Measurements from ENCODE around the gene GRK4. TPM values are rescaled to one million over a fixed set of nuclear protein-coding genes. Genes with fewer than 3 reads are reported as not detected.

GRK4 gene
- total RNA-seq, 2 donors from 2014 or later = 1.7 to 3.6 TPM

GRCh38 chr4:3026540-3026939 lies 63.2 kb downstream of the GRK4 start:
- no peaks in the 10 kb centered on the region for H3K36me3 Mint-ChIP-seq (ENCODE audit: low read depth)
- H3K27me3 Mint-ChIP-seq = peaks cover 13% of the 10 kb centered on the region
- no peak overlapping the region for H3K27ac Mint-ChIP-seq
- H3K4me1 Mint-ChIP-seq = peaks cover 6% of the 10 kb centered on the region
- no peak for ATAC-seq
- H3K4me3 Mint-ChIP-seq = no peak overlapping the region
- H3K9me3 ChIP-seq (ENCODE audit: control insufficient read depth, low read length, poor library complexity, severe bottlenecking) = no peaks in the 10 kb centered on the region
- no peak for DNase-seq

GRCh38 chr4:3029464-3029863 lies 66.1 kb downstream of the GRK4 start:
- no peaks in the 10 kb centered on the region for H3K9me3 ChIP-seq (ENCODE audit: control insufficient read depth, low read length, poor library complexity, severe bottlenecking)
- Mint-ChIP-seq H3K4me3 (no peak overlapping the region), H3K27me3 (no peaks in the 10 kb centered on the region), H3K36me3 (ENCODE audit: low read depth) (no peaks in the 10 kb centered on the region), H3K4me1 (peaks cover 4% of the 10 kb centered on the region), H3K27ac (no peak overlapping the region)
- no peak for ATAC-seq
- DNase-seq = no peak

GRCh38 chr4:3030566-3031356 lies 67.4 kb downstream of the GRK4 start:
- no peak for DNase-seq
- Mint-ChIP-seq H3K36me3 (ENCODE audit: low read depth) (no peaks in the 10 kb centered on the region), H3K27me3 (no peaks in the 10 kb centered on the region), H3K4me3 (peak overlapping the region; percentile 61), H3K27ac (no peak overlapping the region), H3K4me1 (peaks cover 4% of the 10 kb centered on the region)
- no peaks in the 10 kb centered on the region for H3K9me3 ChIP-seq (ENCODE audit: control insufficient read depth, low read length, poor library complexity, severe bottlenecking)
- ATAC-seq = no peak

GRCh38 chr4:3031357-3032082 lies 68.1 kb downstream of the GRK4 start:
- DNase-seq = no peak
- H3K36me3 Mint-ChIP-seq (ENCODE audit: low read depth) = no peaks in the 10 kb centered on the region
- H3K4me3 Mint-ChIP-seq = no peak overlapping the region
- no peak for ATAC-seq
- H3K27ac Mint-ChIP-seq = peak overlapping the region; percentile 21
- no peaks in the 10 kb centered on the region for H3K9me3 ChIP-seq (ENCODE audit: control insufficient read depth, low read length, poor library complexity, severe bottlenecking)
- peaks cover 4% of the 10 kb centered on the region for H3K4me1 Mint-ChIP-seq
- no peaks in the 10 kb centered on the region for H3K27me3 Mint-ChIP-seq

- Mint-ChIP-seq H3K27ac (no peak overlapping the region), H3K36me3 (ENCODE audit: low read depth) (no peaks in the 10 kb centered on the region), H3K4me3 (no peak overlapping the region), H3K4me1 (peaks cover 17% of the 10 kb centered on the region), H3K27me3 (peaks cover 7% of the 10 kb centered on the region)
- no peak for ATAC-seq
- H3K9me3 ChIP-seq (ENCODE audit: control insufficient read depth, low read length, poor library complexity, severe bottlenecking) = no peaks in the 10 kb centered on the region
- no peak for DNase-seq
Measured at GRCh38 chr4:3034231-3034630, 70.9 kb downstream of the GRK4 start.

GRCh38 chr4:3035249-3035648 lies 71.9 kb downstream of the GRK4 start:
- no peaks in the 10 kb centered on the region for H3K9me3 ChIP-seq (ENCODE audit: control insufficient read depth, low read length, poor library complexity, severe bottlenecking)
- no peak for DNase-seq
- Mint-ChIP-seq H3K4me1 (peaks cover 17% of the 10 kb centered on the region), H3K4me3 (no peak overlapping the region), H3K27me3 (peaks cover 7% of the 10 kb centered on the region), H3K36me3 (ENCODE audit: low read depth) (no peaks in the 10 kb centered on the region), H3K27ac (no peak overlapping the region)
- ATAC-seq = no peak

GRCh38 chr4:3035674-3036073 lies 72.3 kb downstream of the GRK4 start:
- no peak overlapping the region for H3K27ac Mint-ChIP-seq
- peaks cover 17% of the 10 kb centered on the region for H3K4me1 Mint-ChIP-seq
- no peaks in the 10 kb centered on the region for H3K36me3 Mint-ChIP-seq (ENCODE audit: low read depth)
- H3K9me3 ChIP-seq (ENCODE audit: control insufficient read depth, low read length, poor library complexity, severe bottlenecking) = no peaks in the 10 kb centered on the region
- peaks cover 7% of the 10 kb centered on the region for H3K27me3 Mint-ChIP-seq
- ATAC-seq (no peak), DNase-seq (no peak)
- no peak overlapping the region for H3K4me3 Mint-ChIP-seq

GRCh38 chr4:3036131-3036952 lies 73.0 kb downstream of the GRK4 start:
- ATAC-seq (no peak), DNase-seq (no peak)
- H3K36me3 Mint-ChIP-seq (ENCODE audit: low read depth) = no peaks in the 10 kb centered on the region
- peak overlapping the region; percentile 9 for H3K4me3 Mint-ChIP-seq
- no peaks in the 10 kb centered on the region for H3K9me3 ChIP-seq (ENCODE audit: control insufficient read depth, low read length, poor library complexity, severe bottlenecking)
- peaks cover 17% of the 10 kb centered on the region for H3K4me1 Mint-ChIP-seq
- peaks cover 7% of the 10 kb centered on the region for H3K27me3 Mint-ChIP-seq
- H3K27ac Mint-ChIP-seq = no peak overlapping the region

GRCh38 chr4:3037957-3038461 lies 74.6 kb downstream of the GRK4 start:
- H3K9me3 ChIP-seq (ENCODE audit: control insufficient read depth, low read length, poor library complexity, severe bottlenecking) = no peaks in the 10 kb centered on the region
- Mint-ChIP-seq H3K4me3 (peak overlapping the region; percentile 82), H3K27me3 (peaks cover 13% of the 10 kb centered on the region), H3K27ac (peak overlapping the region; percentile 45), H3K36me3 (ENCODE audit: low read depth) (no peaks in the 10 kb centered on the region), H3K4me1 (peaks cover 17% of the 10 kb centered on the region)
- DNase-seq = no peak
- ATAC-seq = no peak

GRCh38 chr4:3039706-3040366 lies 76.5 kb downstream of the GRK4 start:
- H3K27me3 Mint-ChIP-seq = peaks cover 13% of the 10 kb centered on the region
- no peaks in the 10 kb centered on the region for H3K36me3 Mint-ChIP-seq (ENCODE audit: low read depth)
- H3K4me3 Mint-ChIP-seq = no peak overlapping the region
- H3K9me3 ChIP-seq (ENCODE audit: control insufficient read depth, low read length, poor library complexity, severe bottlenecking) = no peaks in the 10 kb centered on the region
- DNase-seq (no peak), ATAC-seq (no peak)
- peaks cover 20% of the 10 kb centered on the region for H3K4me1 Mint-ChIP-seq
- H3K27ac Mint-ChIP-seq = no peak overlapping the region

GRCh38 chr4:3040452-3041191 lies 77.3 kb downstream of the GRK4 start:
- H3K4me3 Mint-ChIP-seq = peak overlapping the region; percentile 89
- H3K9me3 ChIP-seq (ENCODE audit: control insufficient read depth, low read length, poor library complexity, severe bottlenecking) = no peaks in the 10 kb centered on the region
- no peak overlapping the region for H3K27ac Mint-ChIP-seq
- H3K36me3 Mint-ChIP-seq (ENCODE audit: low read depth) = no peaks in the 10 kb centered on the region
- H3K27me3 Mint-ChIP-seq = peaks cover 13% of the 10 kb centered on the region
- H3K4me1 Mint-ChIP-seq = peaks cover 28% of the 10 kb centered on the region
- DNase-seq = no peak
- ATAC-seq = no peak
